CD14-positive monocyte (primary cell): ENCODE results near the gene FBXW11. TPM values are rescaled to one million over a fixed set of nuclear protein-coding genes. Genes with fewer than 3 reads are reported as not detected.

Source experiments
- DNase-seq, 3 donors: peaks; one replicate each; pipeline ENCODE4 v3.0.0-alpha.2; 2011 to 2022
- H2AFZ ChIP-seq: 2 replicates; pipeline ENCODE4 v1.6.0; 2012; ENCODE audit warnings: mild to moderate bottlenecking, low read depth, low read length, inconsistent platforms; ENCODE audit not compliant: insufficient read depth, poor library complexity, severe bottlenecking
- H3K27ac ChIP-seq, 2 donors: 1 replicate in 1 of 2; 2 replicates in 1 of 2; pipeline ENCODE4 v1.5.1; 2012 to 2013; ENCODE audit warnings: low read length in 2 of 2, control low read depth in 1 of 2, inconsistent platforms in 1 of 2, low read depth in 1 of 2, mild to moderate bottlenecking in 1 of 2
- H3K27me3 ChIP-seq, 2 donors: one replicate each; pipeline versions ENCODE4 v1.6.0 to v1.6.1; 2011 to 2013; ENCODE audit warnings: low read length in 2 of 2; ENCODE audit not compliant: control insufficient read depth in 2 of 2, insufficient read depth in 2 of 2
- H3K36me3 ChIP-seq, 2 donors: replicated peaks in 1 of 2; 1 replicate in 1 of 2; 2 replicates in 1 of 2; pipeline versions ENCODE4 v1.5.1 to v1.6.1; 2012 to 2013; ENCODE audit warnings: low read length in 2 of 2, control low read depth in 1 of 2, inconsistent platforms in 1 of 2, mild to moderate bottlenecking in 1 of 2; ENCODE audit not compliant: insufficient read depth in 2 of 2, control insufficient read depth in 1 of 2
- H3K4me1 ChIP-seq, 2 donors: 1 replicate in 1 of 2; 2 replicates in 1 of 2; pipeline versions ENCODE4 v1.5.1 to v1.6.1; 2012 to 2013; ENCODE audit warnings: low read length in 2 of 2, control low read depth in 1 of 2, inconsistent platforms in 1 of 2, mild to moderate bottlenecking in 1 of 2, moderate library complexity in 1 of 2; ENCODE audit not compliant: insufficient read depth in 2 of 2, control insufficient read depth in 1 of 2
- H3K4me2 ChIP-seq: replicated peaks from 2 replicates; pipeline ENCODE3; 2012; ENCODE audit warnings: low read length, moderate library complexity, mild to moderate bottlenecking; ENCODE audit not compliant: poor library complexity, severe bottlenecking; ENCODE audit errors: extremely low read depth
- H3K4me3 ChIP-seq, 3 experiments: fragments of 200-600 bp in 1 of 3; sonication (generic) in 1 of 3; replicated peaks in 1 of 3; 1 replicate in 2 of 3; 2 replicates in 1 of 3; pipeline ENCODE4 v1.5.1; 2011 to 2013; ENCODE audit warnings: low read length in 3 of 3, mild to moderate bottlenecking in 3 of 3, control low read depth in 2 of 3, low read depth in 2 of 3, inconsistent platforms in 1 of 3, moderate library complexity in 1 of 3
- H3K79me2 ChIP-seq: 2 replicates; pipeline ENCODE4 v1.6.0; 2012; ENCODE audit warnings: mild to moderate bottlenecking, control low read depth, inconsistent platforms, low read length, moderate library complexity; ENCODE audit not compliant: insufficient read depth
- H3K9ac ChIP-seq: 2 replicates; pipeline ENCODE4 v1.6.0; 2017; ENCODE audit warnings: low read length, mild to moderate bottlenecking; ENCODE audit not compliant: insufficient read depth, poor library complexity, severe bottlenecking
- H3K9me3 ChIP-seq, 2 donors: replicated peaks in 1 of 2; 1 replicate in 1 of 2; 2 replicates in 1 of 2; pipeline versions ENCODE4 v1.5.1 to v1.6.1; 2012 to 2013; ENCODE audit warnings: low read length in 2 of 2, control low read depth in 1 of 2; ENCODE audit not compliant: control insufficient read depth in 1 of 2, insufficient read depth in 1 of 2
- H4K20me1 ChIP-seq: 2 replicates; pipeline ENCODE4 v1.6.0; 2012; ENCODE audit warnings: mild to moderate bottlenecking, low read length, control low read depth, moderate library complexity; ENCODE audit not compliant: insufficient read depth
- H3K27ac Mint-ChIP-seq, 7 donors: one replicate each; pipeline ENCODE4 v1.8.0; 2020; ENCODE audit warnings: mild to moderate bottlenecking in 7 of 7, mixed read lengths in 7 of 7, moderate library complexity in 6 of 7, inconsistent platforms in 2 of 7
- H3K27me3 Mint-ChIP-seq, 3 donors: one replicate each; pipeline ENCODE4 v1.8.0; 2021 to 2022; ENCODE audit warnings: low read depth in 3 of 3, mild to moderate bottlenecking in 3 of 3, mixed read lengths in 3 of 3, moderate library complexity in 3 of 3, inconsistent platforms in 1 of 3
- H3K36me3 Mint-ChIP-seq, 2 donors: one replicate each; pipeline ENCODE4 v1.8.0; 2020; ENCODE audit warnings: mixed read lengths in 2 of 2, inconsistent platforms in 1 of 2, mild to moderate bottlenecking in 1 of 2
- H3K4me1 Mint-ChIP-seq: one replicate; pipeline ENCODE4 v1.8.0; 2020; ENCODE audit warnings: mild to moderate bottlenecking, mixed read lengths
- H3K4me3 Mint-ChIP-seq, 2 donors: one replicate each; pipeline ENCODE4 v1.8.0; 2020; ENCODE audit warnings: mild to moderate bottlenecking in 2 of 2, mixed read lengths in 2 of 2, moderate library complexity in 1 of 2
- H3K9me3 Mint-ChIP-seq, 7 donors: one replicate each; pipeline ENCODE4 v1.8.0; 2020 to 2022; ENCODE audit warnings: mixed read lengths in 7 of 7, mild to moderate bottlenecking in 6 of 7, moderate library complexity in 6 of 7, inconsistent platforms in 2 of 7
- WGBS: methylation state at CpG from one replicate; pipeline ENCODE4 v1.1.5; 2013; ENCODE audit warnings: missing lambda C conversion rate; ENCODE audit not compliant: insufficient coverage; 5-methylcytosine and 5-hydroxymethylcytosine counted together
- intact Hi-C, 2 donors: fragments of 100-400 bp; cut with micrococcal nuclease; formaldehyde crosslinking; loops; one replicate each; pipeline versions ENCODE4 v1.15.0 to v1.15.1; 2023
- polyA plus RNA-seq, 3 donors: library from polyadenylated mRNA; depleted of rRNA in 1 of 3; unstranded in 2 of 3; stranded (reverse) in 1 of 3; fragments of 300-500 nt in 2 of 3; fragments of >200 nt in 1 of 3; fragmentation: Illumina TruSeq in 2 of 3; gene quantifications; 1 replicate in 2 of 3; 2 replicates in 1 of 3; pipeline ENCODE4 v1.2.3, GENCODE V29; 2012 to 2021
- TF ChIP-seq, protein P1 (sequence below): fragments of 200-600 bp; IDR thresholded peaks from one replicate; pipeline ENCODE4 v1.8.0; 2022; ENCODE audit warnings: antibody characterized with exemption, mild to moderate bottlenecking

FBXW11 gene
- polyA plus RNA-seq, 3 donors: 15.0 to 24.5 (median 18.2) TPM

DNA sequence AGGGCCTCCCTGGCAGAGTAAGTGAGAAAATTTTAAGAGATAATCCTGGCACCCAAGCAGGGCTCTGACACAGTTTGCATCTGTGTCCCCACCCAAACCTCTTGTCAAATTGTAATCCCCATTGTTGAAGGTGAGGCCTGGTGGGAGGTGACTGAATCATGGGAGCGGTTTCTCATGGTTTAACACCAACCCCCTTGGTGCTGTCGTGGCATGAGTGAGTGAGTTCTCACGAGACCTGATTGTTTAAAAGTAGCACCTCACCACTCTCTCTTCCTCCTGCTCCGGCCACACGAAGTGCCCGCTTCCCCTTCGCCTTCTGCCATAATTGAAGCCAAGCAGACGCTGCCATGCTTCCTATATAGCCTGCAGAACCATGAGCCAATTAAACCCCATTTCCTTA, 80.1 kb downstream of the FBXW11 start:
- peak in 2 of 3 donors; percentile 2 to 3 for DNase-seq
- WGBS: 32% methylated on average over 5 of the region's 8 CpGs
- Mint-ChIP-seq H3K27me3 (peaks cover 0 to 1% (median 0%) of the 10 kb centered on the region in 3 donors), H3K9me3 (peaks cover 0 to 10% (median 0%) of the 10 kb centered on the region in 7 donors), H3K4me3 (no peak overlapping the region), H3K27ac (peak overlapping the region in 3 of 7 donors; percentile 50 to 82 (median 61)), H3K4me1 (peaks cover 7% of the 10 kb centered on the region), H3K36me3 (peaks cover 4 to 6% of the 10 kb centered on the region in 2 donors)
- peaks cover 0 to 8% of the 10 kb centered on the region in 2 donors for H3K9me3 ChIP-seq
- TF ChIP-seq, protein P1, sequence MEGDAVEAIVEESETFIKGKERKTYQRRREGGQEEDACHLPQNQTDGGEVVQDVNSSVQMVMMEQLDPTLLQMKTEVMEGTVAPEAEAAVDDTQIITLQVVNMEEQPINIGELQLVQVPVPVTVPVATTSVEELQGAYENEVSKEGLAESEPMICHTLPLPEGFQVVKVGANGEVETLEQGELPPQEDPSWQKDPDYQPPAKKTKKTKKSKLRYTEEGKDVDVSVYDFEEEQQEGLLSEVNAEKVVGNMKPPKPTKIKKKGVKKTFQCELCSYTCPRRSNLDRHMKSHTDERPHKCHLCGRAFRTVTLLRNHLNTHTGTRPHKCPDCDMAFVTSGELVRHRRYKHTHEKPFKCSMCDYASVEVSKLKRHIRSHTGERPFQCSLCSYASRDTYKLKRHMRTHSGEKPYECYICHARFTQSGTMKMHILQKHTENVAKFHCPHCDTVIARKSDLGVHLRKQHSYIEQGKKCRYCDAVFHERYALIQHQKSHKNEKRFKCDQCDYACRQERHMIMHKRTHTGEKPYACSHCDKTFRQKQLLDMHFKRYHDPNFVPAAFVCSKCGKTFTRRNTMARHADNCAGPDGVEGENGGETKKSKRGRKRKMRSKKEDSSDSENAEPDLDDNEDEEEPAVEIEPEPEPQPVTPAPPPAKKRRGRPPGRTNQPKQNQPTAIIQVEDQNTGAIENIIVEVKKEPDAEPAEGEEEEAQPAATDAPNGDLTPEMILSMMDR: no peak
- H3K27me3 ChIP-seq: no peaks in the 10 kb centered on the region
- no peak overlapping the region for H2AFZ ChIP-seq
- H3K27ac ChIP-seq: no peak overlapping the region
- H3K36me3 ChIP-seq: no peaks in the 10 kb centered on the region
- peaks cover 90% of the 10 kb centered on the region for H3K79me2 ChIP-seq
- no peak overlapping the region for H3K9ac ChIP-seq
- peaks cover 95% of the 10 kb centered on the region for H4K20me1 ChIP-seq
- H3K4me2 ChIP-seq: no peak overlapping the region
- peaks cover 0 to 2% of the 10 kb centered on the region in 2 donors for H3K4me1 ChIP-seq
- intact Hi-C loops: loop anchor here in 1 of 2 donors (5.0 kb wide), 1 partner anchor 271 kb away; no protein-coding TSS in a partner anchor
- no peak overlapping the region for H3K4me3 ChIP-seq

GRCh38 chr5:171924493-171925122, 81.8 kb downstream of the FBXW11 start:
- Histone ChIP-seq H3K4me3 (no peak overlapping the region), H3K9me3 (peaks cover 0 to 8% of the 10 kb centered on the region in 2 donors), H3K4me1 (peaks cover 0 to 2% of the 10 kb centered on the region in 2 donors), H3K9ac (no peak overlapping the region), H3K4me2 (no peak overlapping the region), H3K27me3 (no peaks in the 10 kb centered on the region), H3K27ac (no peak overlapping the region), H3K79me2 (peaks cover 94% of the 10 kb centered on the region), H3K36me3 (no peaks in the 10 kb centered on the region), H2AFZ (no peak overlapping the region), H4K20me1 (peaks cover 97% of the 10 kb centered on the region)
- intact Hi-C loops: loop anchor here in 1 of 2 donors (5.0 kb wide), 1 partner anchor 273 kb away; no protein-coding TSS in a partner anchor
- WGBS: 91% methylated on average over 19 of the region's 25 CpGs
- H3K4me1 Mint-ChIP-seq: peaks cover 11% of the 10 kb centered on the region
- no peak overlapping the region for H3K4me3 Mint-ChIP-seq
- H3K27ac Mint-ChIP-seq: no peak overlapping the region
- peaks cover 0 to 10% (median 0%) of the 10 kb centered on the region in 7 donors for H3K9me3 Mint-ChIP-seq
- no peak for DNase-seq
- H3K27me3 Mint-ChIP-seq: peaks cover 0 to 1% (median 0%) of the 10 kb centered on the region in 3 donors
- TF ChIP-seq, protein P1: no peak
- peaks cover 6% of the 10 kb centered on the region in 2 donors for H3K36me3 Mint-ChIP-seq
